ENCODE data around the gene OGA. TPM values are rescaled to one million over a fixed set of nuclear protein-coding genes. Genes with fewer than 3 reads are reported as not detected.
A peak's percentile ranks its signal among the peaks of the same experiment; 100 is the strongest.

OGA gene
- total and polyA plus RNA-seq, 2 of the 8 experiments (the other 6 are each of a cell fraction or from before 2014, with no cell fraction given), result 31.2 to 107 TPM

- POLR2A ChIA-PET (ENCODE audit: partially characterized antibody), result interaction anchor here (0.8 to 1.2 kb wide), 2 partner anchors 11 to 42 kb away, joined by 3 to 5 read pairs; partner anchors contain the start of gene OGA
- TF ChIP-seq EZH2 (IDR thresholded peaks at IDR 0.05; ENCODE audit: low read depth, low read length, severe bottlenecking) (no peak), SIX5 (IDR thresholded peaks at IDR 0.05; ENCODE audit: low read depth, low read length) (no peak), USF2 (IDR thresholded peaks at IDR 0.05; ENCODE audit: low read length) (no peak), ZNF274 (IDR thresholded peaks at IDR 0.05; ENCODE audit: borderline replicate concordance, extremely low read depth, low read length) (no peak), CTBP2 (IDR thresholded peaks at IDR 0.05; ENCODE audit: borderline replicate concordance, insufficient read depth, insufficient read length, low read length) (no peak), SP1 (IDR thresholded peaks at IDR 0.05; ENCODE audit: low read depth, low read length) (no peak), EP300 (IDR thresholded peaks at IDR 0.05; ENCODE audit: borderline replicate concordance in 1 of 2, low read depth in 2 of 2, low read length in 2 of 2) (no peak), SUZ12 (IDR thresholded peaks at IDR 0.05; ENCODE audit: low read length) (peak; percentile 84), E2F6 (IDR thresholded peaks at IDR 0.05) (peak; percentile 49), MAX (IDR thresholded peaks at IDR 0.05) (peak; percentile 74)
These were observed 42.0 kb downstream of the OGA start for GRCh38 chr10:101776161-101776817.

More at GRCh38 chr10:101776161-101776817, 42.0 kb downstream of the OGA start:
- no peak overlapping the region for H2BK5ac ChIP-seq (ENCODE audit: low read depth, low read length)
- H2BK15ac ChIP-seq (ENCODE audit: low read length), result no peak overlapping the region
- H3K9me3 ChIP-seq (ENCODE audit: insufficient read depth in 2 of 2, low read depth in 1 of 2, low read length in 1 of 2), result no peaks in the 10 kb centered on the region
- WGBS, 2 experiments (ENCODE audit: extremely low coverage in 1 of 2, insufficient coverage in 1 of 2, insufficient read length in 1 of 2, insufficient replicate concordance in 2 of 2, low coverage in 1 of 2, low lambda C conversion rate in 2 of 2, missing lambda C conversion rate in 1 of 2), result 5% methylated on average over 25 of the region's 74 CpGs; no CpG with 5 or more reads in 1 of the 2 experiments
- peaks cover 50 to 82% (median 72%) of the 10 kb centered on the region in 4 experiments for H3K27me3 ChIP-seq (replicated peaks in 1 of 4; ENCODE audit: control insufficient read depth in 3 of 4, extremely low read depth in 1 of 4, insufficient read depth in 3 of 4, low read length in 3 of 4)
- H3K4ac ChIP-seq (replicated peaks; ENCODE audit: insufficient read length, low read depth, low read length), result no peak overlapping the region
- H3K4me3 ChIP-seq (ENCODE audit: extremely low read depth in 1 of 4, insufficient read depth in 2 of 4, low read depth in 3 of 4, low read length in 4 of 4), result peak overlapping the region; percentile 29 to 58 (median 36)
- no peak overlapping the region for H2AFZ ChIP-seq (ENCODE audit: low read length)
- H2BK120ac ChIP-seq (replicated peaks; ENCODE audit: low read depth, low read length), result no peak overlapping the region
- H3K9ac ChIP-seq (replicated peaks in 1 of 4; ENCODE audit: extremely low read depth in 1 of 4, low read depth in 3 of 4, low read length in 3 of 4), result no peak overlapping the region
- no peak overlapping the region for H2BK20ac ChIP-seq (ENCODE audit: low read length)
- peaks cover 7 to 25% of the 10 kb centered on the region in 2 experiments for H4K20me1 ChIP-seq (replicated peaks in 1 of 2; ENCODE audit: control insufficient read depth in 1 of 2, insufficient read depth in 2 of 2, low read length in 2 of 2)
- H4K5ac ChIP-seq (ENCODE audit: insufficient read length, low read depth, low read length), result no peak overlapping the region
- DNase-seq (ENCODE audit: low read depth in 1 of 2, low spot score in 2 of 2) (peak in 1 of 2 experiments; percentile 63), FAIRE-seq (no peak)
- H4K8ac ChIP-seq (ENCODE audit: extremely low read depth, insufficient read depth, low read length), result no peak overlapping the region; the same call in 1 of the 2 replicates
- no peak overlapping the region for H3K56ac ChIP-seq (replicated peaks; ENCODE audit: insufficient read length, low read depth, low read length)
- H2AK5ac ChIP-seq (ENCODE audit: low read depth, low read length), result no peak overlapping the region
- no peak overlapping the region for H2BK12ac ChIP-seq (ENCODE audit: low read depth, low read length)
- H4K91ac ChIP-seq (replicated peaks; ENCODE audit: insufficient read length, low read length), result no peak overlapping the region
- no peak overlapping the region for H3K23ac ChIP-seq (ENCODE audit: insufficient read length)
- no peak overlapping the region for H3K18ac ChIP-seq (ENCODE audit: extremely low read depth, low read length)
- H3K4me2 ChIP-seq (ENCODE audit: insufficient read depth in 1 of 2, low read depth in 2 of 2, low read length in 2 of 2), result peak overlapping the region; percentile 47 to 72
- no peaks in the 10 kb centered on the region for H3K79me2 ChIP-seq (ENCODE audit: control insufficient read depth in 1 of 2, insufficient read depth in 2 of 2, low read length in 2 of 2)
- H3K79me1 ChIP-seq (ENCODE audit: low read depth, low read length), result no peaks in the 10 kb centered on the region; the same call in 1 of the 2 replicates
- H3K27ac ChIP-seq (ENCODE audit: low read depth, low read length), result no peak overlapping the region
- no peaks in the 10 kb centered on the region; a peak in 1 of 8 replicates for H3K36me3 ChIP-seq (ENCODE audit: control insufficient read depth in 2 of 4, insufficient read depth in 4 of 4, low read length in 3 of 4)
- H3K14ac ChIP-seq (ENCODE audit: insufficient read length), result no peak overlapping the region
- H3K23me2 ChIP-seq (ENCODE audit: low read depth, low read length), result peaks cover 21% of the 10 kb centered on the region
- CTCF ChIA-PET (ENCODE audit: partially characterized antibody), result interaction anchor here (9.8 kb wide), 1 partner anchor 175 kb away, joined by 246 read pairs; no protein-coding TSS in a partner anchor
- H3K4me1 ChIP-seq (replicated peaks in 1 of 4; ENCODE audit: control insufficient read depth in 3 of 4, insufficient read depth in 4 of 4, low read length in 3 of 4), result peaks cover 21 to 48% (median 37%) of the 10 kb centered on the region in 4 experiments

All from H1 (cell line).